Activated CD8-positive, alpha-beta memory T cell treated with anti-CD3 and anti-CD28 coated beads, Interleukin-2, amount 50 U/mL, for 4 hours (primary cell): ENCODE measurements around the gene PFDN5.
"Not testable (repeated sequence)": the region's sequence is repeated elsewhere in the genome, so short reads cannot be mapped to it uniquely, and the experiment has no call there.

Source experiments
- DNase-seq: peaks from one replicate; pipeline ENCODE4 v3.0.0-alpha.2; 2020

PFDN5 gene

DNA sequence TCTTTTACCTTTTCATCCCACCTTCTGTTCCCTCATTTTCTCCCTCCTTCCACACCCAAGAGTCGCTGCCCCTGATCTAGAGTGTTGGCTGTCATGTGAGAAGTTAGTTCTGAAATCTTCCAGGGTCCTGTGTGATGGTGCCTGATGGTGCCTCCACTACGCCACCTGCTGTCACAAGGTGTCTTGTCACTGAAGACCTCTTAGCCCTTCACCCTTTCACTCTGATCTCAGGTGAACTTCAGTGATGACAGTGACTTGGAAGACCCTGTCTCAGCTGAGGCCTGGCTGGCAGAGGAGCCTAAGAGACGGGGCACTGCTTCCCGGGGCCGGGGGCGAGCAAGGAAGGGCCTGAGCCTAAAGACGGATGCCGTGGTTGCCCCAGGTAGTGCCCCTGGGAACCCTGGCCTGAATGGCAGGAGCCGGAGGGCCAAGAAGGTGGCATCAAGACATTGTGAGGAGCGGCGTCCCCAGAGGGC lies 7.6 kb upstream of the PFDN5 start:
- DNase-seq: peak; percentile 75

DNA sequence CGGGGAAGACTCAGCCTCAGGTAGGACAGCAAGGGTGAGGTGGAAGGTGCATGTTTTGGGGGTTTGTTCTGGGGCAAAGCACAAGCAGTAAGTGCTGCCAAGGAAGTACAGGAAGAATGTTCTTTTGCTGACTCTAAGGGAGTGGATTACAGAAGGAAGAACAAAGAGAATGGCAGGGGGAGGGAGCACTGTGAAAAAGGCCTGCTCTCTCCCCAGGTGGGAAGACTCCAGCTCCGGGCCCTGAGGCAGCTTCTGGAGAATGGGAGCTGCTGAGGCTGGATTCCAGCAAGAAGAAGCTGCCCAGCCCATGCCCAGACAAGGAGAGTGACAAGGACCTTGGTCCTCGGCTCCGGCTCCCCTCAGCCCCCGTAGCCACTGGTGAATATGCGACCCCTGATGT lies 7.0 kb upstream of the PFDN5 start:
- no peak for DNase-seq

DNA sequence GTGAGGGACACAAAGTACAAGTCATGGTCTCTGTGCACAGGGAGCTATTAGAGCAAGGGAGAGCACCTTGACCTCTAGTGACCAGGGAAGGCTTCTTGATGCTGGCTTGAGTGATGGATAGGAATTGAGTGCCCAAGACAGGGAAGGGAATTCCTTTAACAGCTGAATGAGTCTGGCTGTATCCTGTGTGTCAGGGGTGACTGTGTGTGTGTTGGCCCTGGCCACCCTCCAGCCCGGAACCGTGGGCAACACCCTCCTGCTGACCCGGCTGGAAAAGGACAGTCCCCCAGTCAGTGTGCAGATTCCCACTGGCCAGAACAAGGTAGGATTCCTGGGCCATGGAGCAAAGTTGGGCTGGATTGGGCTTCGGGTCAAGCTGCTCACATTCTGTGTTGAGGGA lies 5.5 kb upstream of the PFDN5 start:
- no peak for DNase-seq

DNA sequence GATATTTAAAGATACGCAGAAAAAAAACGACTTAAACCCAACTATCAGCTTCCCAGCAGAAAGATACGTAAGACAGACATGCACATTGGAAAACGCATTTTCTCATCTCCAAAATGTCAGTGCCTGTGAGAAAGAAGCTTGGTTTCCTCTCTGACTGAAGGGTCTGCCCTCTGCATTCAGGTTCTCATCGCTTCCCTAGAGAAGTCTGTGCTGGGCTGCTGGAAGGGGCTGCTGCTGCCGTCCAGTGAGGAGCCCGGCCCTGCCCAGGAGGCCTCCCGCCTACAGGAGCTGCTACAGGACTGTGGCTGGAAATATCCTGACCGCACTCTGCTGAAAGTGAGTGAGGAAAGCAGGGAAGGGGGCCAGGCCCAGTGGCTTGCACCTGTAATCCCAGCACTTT lies 4.7 kb upstream of the PFDN5 start:
- no peak for DNase-seq

DNA sequence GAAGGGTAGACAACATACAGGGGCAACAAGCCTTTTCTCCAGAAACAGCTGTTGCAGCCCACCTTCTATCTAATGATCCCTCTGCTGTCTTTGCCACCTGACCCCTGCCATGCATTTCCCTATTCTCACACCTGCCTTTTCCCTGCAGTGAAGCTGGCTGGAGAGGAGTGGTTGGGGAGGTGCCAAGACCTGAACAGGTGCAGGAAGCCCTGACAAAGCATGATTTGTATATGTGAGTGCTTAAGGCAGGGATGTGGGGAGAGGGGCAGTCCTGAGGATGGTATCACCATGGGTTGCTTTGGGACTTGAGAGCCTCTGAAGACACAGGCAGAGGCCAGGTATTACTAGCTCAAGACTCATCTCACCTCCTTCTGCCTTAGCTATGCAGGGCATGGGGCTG lies 2.9 kb upstream of the PFDN5 start:
- DNase-seq: no peak

DNA sequence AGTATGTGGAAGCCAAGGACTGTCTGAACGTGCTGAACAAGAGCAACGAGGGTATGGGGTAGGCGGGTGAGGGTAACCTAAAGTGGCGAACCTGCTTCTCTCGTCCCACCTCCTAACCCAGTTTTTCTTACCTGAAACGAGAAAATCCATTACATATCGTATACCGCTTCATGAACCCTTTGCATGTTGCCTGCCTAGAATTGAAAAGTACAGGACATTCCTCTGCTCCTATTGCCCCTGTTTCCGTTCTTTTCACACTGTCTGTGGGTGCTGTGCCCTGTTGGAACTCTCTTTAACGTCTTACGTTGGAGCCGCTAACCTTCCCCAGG lies 513 bp downstream of the PFDN5 start:
- no peak for DNase-seq

DNA sequence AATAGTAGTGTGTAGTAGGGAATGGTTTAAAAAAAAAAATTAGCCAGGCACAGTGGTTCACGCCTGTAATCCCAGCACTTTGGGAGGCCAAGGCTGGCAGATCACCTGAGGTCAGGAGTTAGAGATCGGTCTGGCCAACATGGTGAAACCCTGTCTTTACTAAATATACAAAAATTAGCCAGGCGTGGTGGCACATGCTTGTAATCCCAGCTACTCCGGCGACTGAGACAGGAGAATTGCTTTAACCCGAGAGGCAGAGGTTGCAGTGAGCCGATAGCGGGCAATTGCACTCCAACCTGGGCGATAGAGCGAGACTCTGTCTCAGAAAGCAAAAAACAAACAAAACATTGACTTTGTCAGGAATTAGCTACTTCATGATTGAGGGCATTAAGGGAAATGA lies 1.8 kb downstream of the PFDN5 start:
- DNase-seq: not testable (repeated sequence)

DNA sequence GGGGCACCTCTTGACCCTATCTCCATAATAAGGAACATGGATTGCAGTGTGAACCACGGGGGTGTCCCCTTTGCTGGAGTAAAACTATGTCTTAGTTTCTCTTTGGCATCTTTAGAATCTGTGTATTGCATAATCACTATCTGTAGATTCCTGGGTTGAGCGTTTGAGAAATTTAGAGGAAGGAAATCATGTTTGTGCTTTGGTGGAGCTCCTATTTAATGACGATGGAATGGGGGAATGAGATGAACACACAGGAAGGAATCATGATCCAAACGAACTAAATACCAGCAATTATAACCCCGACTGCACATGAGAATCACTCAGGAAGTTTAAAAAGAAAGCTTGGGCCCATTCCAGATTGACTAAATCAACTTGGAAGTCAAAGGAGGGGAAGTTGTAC lies 2.8 kb downstream of the PFDN5 start:
- DNase-seq: no peak

DNA sequence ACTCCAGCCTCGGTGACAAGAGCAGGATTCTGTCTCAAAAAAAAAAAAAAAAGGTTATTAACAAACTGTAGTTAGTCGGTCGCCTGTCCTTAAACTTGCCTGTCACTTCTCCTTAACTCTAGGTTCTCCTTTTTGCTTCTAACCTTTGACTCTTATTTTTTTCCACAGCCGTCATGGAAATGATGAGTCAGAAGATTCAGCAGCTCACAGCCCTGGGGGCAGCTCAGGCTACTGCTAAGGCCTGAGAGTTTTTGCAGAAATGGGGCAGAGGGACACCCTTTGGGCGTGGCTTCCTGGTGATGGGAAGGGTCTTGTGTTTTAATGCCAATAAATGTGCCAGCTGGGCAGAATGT lies 3.7 kb downstream of the PFDN5 start:
- no peak for DNase-seq

DNA sequence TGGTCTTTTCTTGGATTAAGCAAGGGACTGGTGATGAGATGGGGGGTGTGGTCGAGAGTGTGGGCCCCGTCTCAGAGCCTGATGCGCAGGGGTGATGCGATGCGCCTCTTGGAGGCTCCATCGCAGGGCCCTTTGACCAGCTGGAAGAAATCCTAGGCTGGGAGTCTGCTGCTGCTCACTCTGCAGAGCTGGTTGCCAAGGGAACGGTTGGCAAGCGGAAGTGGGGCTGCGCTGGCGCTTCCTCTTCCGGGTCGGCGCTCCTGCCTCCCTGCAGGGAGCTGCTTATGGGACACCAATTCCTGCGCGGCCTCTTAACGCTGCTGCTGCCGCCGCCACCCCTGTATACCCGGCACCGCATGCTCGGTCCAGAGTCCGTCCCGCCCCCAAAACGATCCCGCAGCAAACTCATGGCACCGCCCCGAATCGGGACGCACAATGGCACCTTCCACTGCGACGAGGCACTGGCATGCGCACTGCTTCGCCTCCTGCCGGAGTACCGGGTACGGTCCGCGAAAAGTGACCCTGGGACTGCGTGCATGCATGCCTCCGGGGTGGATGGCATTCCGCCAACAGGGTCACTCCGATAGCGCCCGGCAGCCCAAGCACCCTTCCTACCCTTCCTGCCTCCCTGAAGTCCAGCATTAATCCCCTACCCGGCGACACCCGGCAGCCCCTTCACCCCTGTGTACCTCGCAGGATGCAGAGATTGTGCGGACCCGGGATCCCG lies 4.3 kb downstream of the PFDN5 start, which contains the start of gene MYG1:
Gene MYG1, plus strand, starts transcription at position 242 of the 727 bp plus-strand sequence. Its CDS starts 43 bp downstream, at position 285.
- DNase-seq: peak; percentile 81

DNA sequence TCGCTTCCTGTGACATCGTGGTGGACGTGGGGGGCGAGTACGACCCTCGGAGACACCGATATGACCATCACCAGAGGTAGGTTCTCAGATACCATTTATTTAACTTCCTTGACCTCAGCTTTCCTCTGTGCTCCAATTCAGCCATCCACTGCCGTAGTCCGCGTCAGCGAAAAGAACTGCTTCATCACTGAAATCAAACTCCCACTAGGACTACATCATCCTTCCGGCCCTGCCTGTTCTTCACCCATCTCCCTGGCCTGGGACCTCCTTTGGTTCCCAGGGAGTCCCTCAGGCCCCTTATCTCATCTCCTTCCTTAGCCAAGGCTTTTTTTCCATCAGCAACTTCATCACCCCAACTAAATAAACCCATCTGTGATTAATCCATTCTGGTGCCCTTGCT lies 4.8 kb downstream of the PFDN5 start:
- DNase-seq: no peak

DNA sequence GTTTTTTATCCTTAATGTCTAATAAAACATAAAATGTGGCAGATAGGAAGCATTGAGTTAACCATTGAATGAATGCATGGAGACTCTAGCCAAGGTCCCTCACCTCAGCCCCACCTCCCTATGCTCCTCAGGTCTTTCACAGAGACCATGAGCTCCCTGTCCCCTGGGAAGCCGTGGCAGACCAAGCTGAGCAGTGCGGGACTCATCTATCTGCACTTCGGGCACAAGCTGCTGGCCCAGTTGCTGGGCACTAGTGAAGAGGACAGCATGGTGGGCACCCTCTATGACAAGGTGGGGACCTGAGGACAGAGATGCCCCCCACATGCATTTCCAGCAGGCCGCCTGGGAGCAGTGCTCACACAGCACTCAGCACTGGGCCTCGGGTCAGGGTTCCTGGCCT lies 7.6 kb downstream of the PFDN5 start:
- DNase-seq: no peak

DNA sequence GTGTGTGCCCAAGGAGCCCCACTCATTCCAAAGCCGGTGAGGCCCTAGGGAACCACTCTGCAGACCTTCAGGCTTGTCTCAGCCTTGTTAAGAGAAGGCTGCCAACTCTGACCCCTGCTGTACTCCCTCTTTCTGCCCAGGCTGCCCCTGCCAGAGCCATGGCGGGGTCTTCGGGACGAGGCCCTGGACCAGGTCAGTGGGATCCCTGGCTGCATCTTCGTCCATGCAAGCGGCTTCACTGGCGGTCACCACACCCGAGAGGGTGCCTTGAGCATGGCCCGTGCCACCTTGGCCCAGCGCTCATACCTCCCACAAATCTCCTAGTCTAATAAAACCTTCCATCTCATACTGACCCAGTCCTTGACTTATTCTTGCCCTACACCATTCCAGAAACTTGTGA lies 11.5 kb downstream of the PFDN5 start:
- no peak for DNase-seq

DNA sequence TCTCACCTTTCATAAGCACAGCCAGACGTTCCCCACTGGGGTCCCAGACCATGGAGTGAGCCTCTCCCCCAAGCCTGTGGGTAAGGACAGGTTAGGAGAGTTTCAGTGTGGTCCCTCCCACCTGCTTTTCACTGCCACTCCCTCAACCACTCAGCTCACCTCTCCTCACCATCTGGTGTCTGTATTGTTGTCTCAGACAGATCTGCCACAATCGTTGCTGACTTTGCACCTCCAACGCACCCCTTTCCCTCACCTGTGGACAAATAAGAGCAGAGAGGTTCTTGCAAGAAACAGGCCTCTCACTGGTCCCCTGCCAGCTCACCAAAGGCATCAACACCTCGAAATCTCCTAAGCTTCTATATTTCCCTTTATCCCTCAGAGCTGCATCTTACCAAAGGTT lies 12.9 kb downstream of the PFDN5 start:
- no peak for DNase-seq

DNA sequence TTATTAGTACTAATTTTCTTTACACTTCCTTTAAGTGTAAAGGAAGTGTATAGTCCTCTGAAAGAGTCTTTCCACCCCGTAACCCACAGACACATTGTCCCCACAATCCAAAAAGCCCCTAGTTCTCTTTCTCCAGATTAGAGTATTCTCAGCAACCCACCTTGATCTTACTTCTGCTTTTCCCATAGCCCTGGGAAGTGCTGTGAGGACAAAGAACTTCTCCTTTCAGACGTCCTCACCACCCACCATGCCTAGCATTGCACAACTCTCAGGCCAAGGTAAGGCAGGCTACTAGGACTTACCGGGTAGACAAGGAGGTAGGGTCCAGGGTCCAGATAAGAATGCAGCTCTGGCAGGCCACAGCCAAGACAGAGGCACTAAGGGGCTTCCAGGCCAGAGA lies 18.7 kb downstream of the PFDN5 start:
- DNase-seq: no peak

DNA sequence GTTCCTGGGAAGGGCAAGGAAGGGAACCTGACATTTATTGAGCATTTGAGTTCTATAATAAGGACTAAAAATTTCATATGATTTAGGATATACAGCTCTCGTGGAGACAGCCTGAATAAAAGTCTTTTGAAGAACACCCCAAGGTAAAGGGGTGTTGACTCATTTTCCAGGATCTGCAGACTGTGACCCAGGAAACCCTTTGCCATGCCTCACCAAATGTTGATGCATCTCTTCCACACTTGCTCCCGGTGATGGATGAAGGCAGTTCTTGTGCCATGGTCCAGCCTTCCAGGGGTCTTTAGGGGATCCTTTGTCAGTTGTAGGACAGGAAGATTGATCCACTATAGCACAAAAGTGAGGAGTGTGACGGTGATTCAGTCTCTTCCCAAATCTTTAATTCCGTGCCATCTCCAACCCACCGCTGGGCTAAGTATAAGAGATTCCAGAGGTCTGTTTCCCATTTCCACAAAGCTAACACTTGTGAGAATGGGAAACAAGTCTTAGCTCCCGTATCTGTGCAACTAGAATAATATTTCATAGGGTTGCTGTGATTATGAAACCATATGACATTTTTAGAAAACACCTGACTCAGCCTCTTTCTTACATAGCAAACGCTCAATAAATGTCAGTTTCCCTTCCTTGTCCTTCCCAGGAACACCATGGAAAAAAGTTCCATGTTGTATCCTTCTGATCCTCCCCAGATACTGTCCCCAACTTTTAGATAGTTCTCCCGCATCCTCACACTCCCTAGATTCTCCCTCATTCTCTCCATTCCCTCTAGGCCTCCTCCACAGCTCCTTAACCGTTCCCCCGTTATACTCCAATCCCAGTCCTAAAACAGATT lies 25.2 kb downstream of the PFDN5 start:
- DNase-seq: no peak

DNA sequence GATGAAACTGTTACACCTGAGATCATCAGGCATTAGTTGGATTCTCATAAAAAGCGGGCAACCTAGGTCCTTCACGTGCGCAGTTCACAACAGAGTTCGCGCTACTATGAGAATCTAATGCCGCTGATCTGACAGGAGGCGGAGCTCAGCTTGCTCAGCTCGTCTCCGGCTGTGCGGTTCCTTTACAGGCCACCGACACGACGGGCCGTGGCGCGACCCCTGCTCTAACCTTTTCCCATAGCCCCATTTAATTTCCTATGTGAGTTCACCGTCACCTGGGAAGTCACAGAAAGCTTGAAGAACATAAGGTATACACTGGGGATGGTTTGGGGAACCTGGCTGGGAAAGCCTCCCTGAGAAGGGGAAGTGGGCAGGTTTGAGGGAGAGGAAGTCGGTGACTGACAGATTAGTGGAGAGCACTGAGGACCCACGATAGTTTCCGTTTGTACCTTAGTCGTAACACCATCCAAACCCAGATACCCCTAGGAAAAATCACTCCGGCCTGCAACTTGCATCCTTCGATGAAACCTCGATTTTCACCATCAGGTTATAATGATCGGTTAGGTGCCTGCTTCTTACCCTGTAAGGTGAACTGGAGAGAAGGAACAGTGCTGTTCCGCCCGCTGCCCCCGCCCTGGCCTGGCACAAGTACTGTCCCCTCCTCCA lies 28.9 kb downstream of the PFDN5 start:
- DNase-seq: peak; percentile 51

DNA sequence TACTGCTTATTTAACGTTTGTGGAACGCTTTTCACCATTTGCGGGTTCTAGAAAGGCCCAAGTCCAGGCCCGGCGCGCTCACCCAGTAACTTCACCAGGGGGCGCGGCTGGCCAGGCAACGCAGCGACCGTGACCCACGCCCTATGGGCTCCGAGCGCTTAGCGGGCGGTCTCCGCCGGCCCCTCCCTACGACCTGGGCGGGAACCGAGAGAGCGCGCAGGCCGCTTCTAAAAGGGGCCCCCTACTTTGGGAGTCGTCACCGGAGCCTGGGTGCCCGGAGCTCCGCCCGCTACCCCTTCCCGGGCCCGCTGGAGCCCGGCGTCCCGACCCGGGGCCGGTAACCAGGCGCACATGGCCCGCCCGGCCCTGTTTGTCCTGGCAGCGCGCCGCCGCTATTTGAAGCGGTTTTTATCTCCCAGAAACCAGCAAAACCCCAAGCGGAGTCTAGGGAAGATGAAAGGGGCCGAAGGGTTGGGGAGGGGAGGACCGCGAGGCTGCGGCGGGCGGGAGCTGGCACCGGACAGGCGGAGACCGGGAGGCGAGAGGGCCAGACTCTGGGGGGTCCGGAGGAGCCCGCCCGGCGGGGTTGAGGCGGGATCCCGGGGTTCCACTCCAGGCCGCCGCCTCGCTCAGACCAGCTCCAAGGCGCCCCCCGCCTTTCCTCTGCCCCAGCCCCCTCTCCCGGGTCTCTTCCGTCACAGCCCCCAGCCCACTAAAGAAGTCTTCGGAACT lies 29.6 kb downstream of the PFDN5 start:
- DNase-seq: peak; percentile 86

DNA sequence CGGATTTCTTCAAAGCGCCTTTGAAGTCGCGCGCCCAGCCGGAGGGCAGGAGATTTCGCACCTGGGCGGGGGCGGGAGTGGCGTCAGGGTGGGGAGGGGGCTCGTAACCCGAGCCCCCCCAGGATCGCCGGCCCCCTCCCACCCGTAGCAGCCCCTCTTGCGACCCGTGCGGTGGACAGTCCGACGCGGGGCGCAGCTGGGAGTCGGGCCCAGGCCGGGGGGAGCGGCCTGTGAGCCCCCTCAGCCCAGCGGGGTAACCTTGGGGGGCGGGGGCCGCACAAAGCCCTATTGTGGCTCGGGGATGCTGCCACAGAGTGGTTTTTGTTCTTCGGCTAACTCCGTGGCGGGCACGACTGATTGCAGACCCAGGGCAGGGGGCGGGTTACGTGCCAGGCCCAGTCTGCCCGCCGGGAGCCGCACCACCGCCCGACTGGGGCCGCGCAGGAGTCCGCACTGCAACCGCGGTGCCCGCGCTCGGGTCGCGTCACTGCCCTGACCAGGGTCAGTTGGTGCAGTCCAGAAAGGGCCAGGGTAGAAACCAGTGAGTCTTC lies 30.2 kb downstream of the PFDN5 start:
- DNase-seq: peak; percentile 24

DNA sequence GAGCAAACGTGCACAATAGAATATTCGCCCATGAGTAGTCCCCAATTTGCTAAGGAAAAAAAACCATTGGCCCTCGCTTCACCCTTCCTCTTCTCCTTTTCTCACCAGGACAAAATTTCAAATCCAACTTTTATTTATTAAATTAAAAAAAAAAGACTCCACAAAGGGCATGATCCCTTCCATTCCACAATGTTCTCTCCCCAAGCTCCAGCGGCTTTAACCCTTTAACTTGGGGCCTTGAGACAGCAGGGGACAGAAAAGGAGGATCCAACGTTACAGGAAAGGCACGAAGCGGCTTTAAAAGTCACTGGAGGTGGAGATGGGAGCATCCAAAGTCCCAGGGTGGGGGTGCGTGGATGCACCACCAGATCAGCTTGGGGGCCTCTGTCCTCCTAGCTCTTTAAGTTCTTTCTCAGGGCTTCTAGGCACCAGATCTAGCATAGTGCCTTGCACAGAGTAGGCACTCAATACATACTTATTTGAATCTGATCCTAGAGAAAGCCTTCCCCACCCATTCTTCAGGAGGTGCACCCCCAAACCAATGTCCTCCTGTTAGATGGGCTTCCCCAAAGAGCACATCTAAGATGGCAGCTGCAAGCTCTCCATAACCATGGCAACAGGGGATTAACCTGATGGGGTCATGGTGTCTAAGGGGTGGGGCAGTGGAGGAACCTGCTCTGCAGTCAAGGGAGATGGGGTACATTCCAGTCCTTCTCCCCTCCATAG lies 31.3 kb downstream of the PFDN5 start:
- DNase-seq: no peak

DNA sequence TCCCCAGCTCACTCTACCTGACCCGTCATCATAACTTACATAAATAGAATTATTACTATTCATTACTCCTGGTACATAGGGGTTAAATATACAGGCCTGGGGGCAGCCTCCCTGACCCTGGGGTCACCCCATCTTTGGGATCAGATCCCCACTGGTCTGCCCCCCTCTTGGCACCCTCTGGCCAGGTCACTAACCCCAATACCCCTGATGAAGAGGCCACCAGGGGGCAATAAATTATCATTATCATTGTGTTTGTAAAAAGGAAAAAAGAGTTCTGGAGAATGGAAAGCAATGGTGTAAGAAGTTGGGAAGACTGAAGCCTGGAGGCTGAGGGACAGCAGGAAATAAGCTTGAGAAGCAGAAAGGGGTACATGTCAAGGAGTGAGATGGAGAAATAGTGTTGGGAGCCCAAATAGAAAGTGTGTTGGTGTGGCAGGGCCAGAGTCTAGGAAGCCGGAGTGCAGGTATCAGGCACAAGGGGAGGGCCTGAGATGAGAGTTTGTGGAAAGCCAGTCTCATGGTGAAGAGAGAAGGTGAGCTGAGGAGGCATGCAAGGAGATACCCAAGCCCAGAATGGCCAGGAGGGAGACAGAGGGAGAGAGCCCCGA lies 32.2 kb downstream of the PFDN5 start:
- no peak for DNase-seq

DNA sequence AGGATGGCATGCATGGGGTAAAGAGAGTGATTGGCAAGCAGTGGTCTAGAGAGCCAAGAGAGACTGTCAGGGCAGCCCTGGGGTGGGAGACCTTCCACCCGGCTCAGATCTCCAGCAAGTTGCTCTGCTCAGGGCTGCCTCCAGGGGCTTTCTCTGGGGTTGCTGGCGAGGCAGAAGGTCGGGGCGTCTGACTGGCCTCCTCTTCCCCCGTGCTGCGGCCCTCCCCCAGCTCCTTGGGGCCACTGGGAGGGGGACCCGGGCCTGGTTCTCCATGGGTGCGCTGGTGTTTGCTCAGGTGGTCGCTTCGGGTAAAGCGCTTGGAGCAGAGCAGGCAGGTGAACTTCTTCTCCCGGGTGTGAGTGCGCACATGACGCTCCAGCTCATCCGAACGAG lies 32.7 kb downstream of the PFDN5 start:
- no peak for DNase-seq
